HUES64 (cell line): ENCODE results near the gene ZFYVE16. TPM values are rescaled to one million over a fixed set of nuclear protein-coding genes. Genes with fewer than 3 reads are reported as not detected.
A peak's percentile ranks its signal among the peaks of the same experiment; 100 is the strongest.

Source experiments
- H3K27ac ChIP-seq: 2 replicates; pipeline ENCODE4 v1.7.0; 2013; ENCODE audit warnings: low read depth, low read length, inconsistent platforms
- H3K27me3 ChIP-seq: 2 replicates; pipeline ENCODE4 v1.6.1; 2013; ENCODE audit warnings: mild to moderate bottlenecking, low read length; ENCODE audit not compliant: insufficient read depth
- H3K36me3 ChIP-seq: 2 replicates; pipeline ENCODE4 v1.6.1; 2013; ENCODE audit warnings: mild to moderate bottlenecking, low read length; ENCODE audit not compliant: insufficient read depth
- H3K4me1 ChIP-seq: 2 replicates; pipeline ENCODE4 v1.6.1; 2013; ENCODE audit warnings: mild to moderate bottlenecking, low read length, moderate library complexity; ENCODE audit not compliant: insufficient read depth
- H3K4me3 ChIP-seq: 2 replicates; pipeline ENCODE4 v1.5.1; 2013; ENCODE audit warnings: mild to moderate bottlenecking, low read length, moderate library complexity
- H3K9ac ChIP-seq: 2 replicates; pipeline ENCODE4 v1.6.1; 2013; ENCODE audit warnings: mild to moderate bottlenecking, low read depth, low read length
- H3K9me3 ChIP-seq: 2 replicates; pipeline ENCODE4 v1.6.1; 2013; ENCODE audit warnings: low read depth, low read length; ENCODE audit not compliant: insufficient read depth
- WGBS: fragments of 150-250, 120-280 bp; methylation state at CpG from one replicate; pipeline ENCODE4 v1.1.7; 2013; ENCODE audit warnings: missing lambda C conversion rate; 5-methylcytosine and 5-hydroxymethylcytosine counted together
- polyA plus RNA-seq, 2 experiments: library from polyadenylated mRNA; stranded (reverse); fragments of 50-300 nt; gene quantifications; one replicate each; pipeline ENCODE4 v1.2.3, GENCODE V29; 2013

ZFYVE16 gene
- 11.4 TPM for polyA plus RNA-seq (2013, experiment 1 of 2)
- 15.0 TPM for polyA plus RNA-seq (2013, experiment 2 of 2)

- peaks cover 14% of the 10 kb centered on the region for H3K36me3 ChIP-seq
- H3K4me3 ChIP-seq = peak within 1 kb of the TSS; percentile 97
- peaks cover 12% of the 10 kb centered on the region for H3K4me1 ChIP-seq
- under 1% methylated on average over 66 of the region's 66 CpGs for WGBS
- H3K27me3 ChIP-seq = no peaks in the 10 kb centered on the region
- H3K9ac ChIP-seq = peak within 1 kb of the TSS; percentile 88
- H3K27ac ChIP-seq = peak within 1 kb of the TSS; percentile 89
- H3K9me3 ChIP-seq = no peaks in the 10 kb centered on the region
Observed at GRCh38 chr5:80407735-80408483, at the start of gene ZFYVE16. Gene ZFYVE16, plus strand, starts transcription at chr5:80408064. Its CDS starts 26,084 bp downstream, at chr5:80434148.

GRCh38 chr5:80360914-80361444 lies 46.9 kb upstream of the ZFYVE16 start:
- H3K36me3 ChIP-seq = no peaks in the 10 kb centered on the region
- no peaks in the 10 kb centered on the region for H3K4me1 ChIP-seq
- H3K9ac ChIP-seq = no peak overlapping the region
- H3K27ac ChIP-seq = no peak overlapping the region
- no peaks in the 10 kb centered on the region for H3K27me3 ChIP-seq
- H3K4me3 ChIP-seq = no peak overlapping the region
- no peaks in the 10 kb centered on the region for H3K9me3 ChIP-seq

- H3K27ac ChIP-seq = no peak overlapping the region
- no peaks in the 10 kb centered on the region for H3K36me3 ChIP-seq
- H3K4me3 ChIP-seq = no peak overlapping the region
- whole genome bisulfite sequencing = 94% methylated on average over 6 of the region's 6 CpGs
- peaks cover 4% of the 10 kb centered on the region; the same call in 1 of the 2 replicates for H3K4me1 ChIP-seq
- H3K27me3 ChIP-seq = no peaks in the 10 kb centered on the region
- no peak overlapping the region for H3K9ac ChIP-seq
- no peaks in the 10 kb centered on the region for H3K9me3 ChIP-seq
Observed at GRCh38 chr5:80364892-80365291, 43.0 kb upstream of the ZFYVE16 start.

- no peak overlapping the region for H3K9ac ChIP-seq
- H3K4me3 ChIP-seq = no peak overlapping the region
- WGBS = 83% methylated on average over 4 of the region's 4 CpGs
Observed at GRCh38 chr5:80368661-80369480, 39.0 kb upstream of the ZFYVE16 start.

GRCh38 chr5:80369521-80369920 lies 38.3 kb upstream of the ZFYVE16 start:
- WGBS = 97% methylated on average over 8 of the region's 8 CpGs
- Histone ChIP-seq H3K4me3 (no peak overlapping the region), H3K9ac (no peak overlapping the region), H3K4me1 (peaks cover 4% of the 10 kb centered on the region; the same call in 1 of the 2 replicates), H3K36me3 (no peaks in the 10 kb centered on the region), H3K27ac (no peak overlapping the region), H3K9me3 (no peaks in the 10 kb centered on the region), H3K27me3 (no peaks in the 10 kb centered on the region)

More at GRCh38 chr5:80368661-80369480, 39.0 kb upstream of the ZFYVE16 start:
- Histone ChIP-seq H3K9me3 (no peaks in the 10 kb centered on the region), H3K27me3 (no peaks in the 10 kb centered on the region), H3K36me3 (no peaks in the 10 kb centered on the region), H3K27ac (no peak overlapping the region), H3K4me1 (peaks cover 4% of the 10 kb centered on the region; the same call in 1 of the 2 replicates)

- Histone ChIP-seq H3K4me1 (peaks cover 4% of the 10 kb centered on the region; the same call in 1 of the 2 replicates), H3K4me3 (no peak overlapping the region), H3K9ac (no peak overlapping the region), H3K9me3 (no peaks in the 10 kb centered on the region), H3K27me3 (no peaks in the 10 kb centered on the region), H3K36me3 (no peaks in the 10 kb centered on the region), H3K27ac (no peak overlapping the region)
- WGBS = no CpG with 5 or more reads among the region's 1 CpG
Observed at GRCh38 chr5:80370390-80370789, 37.5 kb upstream of the ZFYVE16 start.

GRCh38 chr5:80372780-80373179 lies 35.1 kb upstream of the ZFYVE16 start:
- H3K9me3 ChIP-seq = no peaks in the 10 kb centered on the region
- no peaks in the 10 kb centered on the region for H3K27me3 ChIP-seq
- no peak overlapping the region for H3K9ac ChIP-seq
- no peak overlapping the region for H3K4me3 ChIP-seq
- no peak overlapping the region for H3K27ac ChIP-seq
- peaks cover 4% of the 10 kb centered on the region; the same call in 1 of the 2 replicates for H3K4me1 ChIP-seq
- WGBS = no CpG with 5 or more reads among the region's 1 CpG
- H3K36me3 ChIP-seq = no peaks in the 10 kb centered on the region

GRCh38 chr5:80374188-80374587 lies 33.7 kb upstream of the ZFYVE16 start:
- Histone ChIP-seq H3K27me3 (no peaks in the 10 kb centered on the region), H3K9ac (no peak overlapping the region), H3K9me3 (no peaks in the 10 kb centered on the region), H3K27ac (no peak overlapping the region), H3K36me3 (no peaks in the 10 kb centered on the region), H3K4me3 (no peak overlapping the region), H3K4me1 (no peaks in the 10 kb centered on the region; the same call in 1 of the 2 replicates)
- 97% methylated on average over 3 of the region's 3 CpGs for WGBS

- no peaks in the 10 kb centered on the region for H3K27me3 ChIP-seq
- H3K36me3 ChIP-seq = no peaks in the 10 kb centered on the region
- no peak overlapping the region for H3K9ac ChIP-seq
- H3K9me3 ChIP-seq = no peaks in the 10 kb centered on the region
- WGBS = 88% methylated on average over 3 of the region's 3 CpGs
- H3K4me1 ChIP-seq = no peaks in the 10 kb centered on the region
- no peak overlapping the region for H3K4me3 ChIP-seq
- H3K27ac ChIP-seq = no peak overlapping the region
Observed at GRCh38 chr5:80376557-80376956, 31.3 kb upstream of the ZFYVE16 start.

- 95% methylated on average over 4 of the region's 4 CpGs for WGBS
Observed at GRCh38 chr5:80382488-80382887, 25.4 kb upstream of the ZFYVE16 start.

More at GRCh38 chr5:80382488-80382887, 25.4 kb upstream of the ZFYVE16 start:
- Histone ChIP-seq H3K27ac (no peak overlapping the region), H3K36me3 (no peaks in the 10 kb centered on the region), H3K27me3 (no peaks in the 10 kb centered on the region), H3K9me3 (no peaks in the 10 kb centered on the region), H3K4me3 (no peak overlapping the region), H3K4me1 (no peaks in the 10 kb centered on the region), H3K9ac (no peak overlapping the region)
